ENCODE measurements around the gene TUBA1C. TPM values are rescaled to one million over a fixed set of nuclear protein-coding genes. Genes with fewer than 3 reads are reported as not detected.

The TUBA1C gene
- total RNA-seq, 4 donors from 2014 or later = 53.9 to 130 (median 72.5) TPM

GRCh38 chr12:49288412-49288853 lies 23.6 kb downstream of the TUBA1C start:
- H3K27ac ChIP-seq = no peak overlapping the region
- H3K4me1 ChIP-seq = no peaks in the 10 kb centered on the region
- peaks cover 9 to 10% (median 10%) of the 10 kb centered on the region in 3 donors for H3K27me3 ChIP-seq
- intact Hi-C loops (cut with DNase I; ENCODE audit: low total_unique reads) = loop anchor here (1.0 kb wide), 1 partner anchor 49 kb away; the partner anchor contains the start of gene C1QL4
- no peak overlapping the region for H3K4me3 ChIP-seq
- in situ Hi-C loops (cut with MboI; ENCODE audit: low sequenced_read_pairs in 4 of 4) = loop anchor here in 1 of 4 donors (5.0 kb wide), 1 partner anchor 49 kb away; the partner anchor contains the start of gene C1QL4
- no peaks in the 10 kb centered on the region for H3K9me3 ChIP-seq
- peak in 1 of 2 donors; percentile 56 for ATAC-seq
- TF ChIP-seq POLR2A (IDR thresholded peaks at IDR 0.05) (no peak), CTCF (IDR thresholded peaks at IDR 0.05 in 4 of 5, conservative IDR thresholded peaks at IDR 0.05 in 1 of 5) (peak; percentile 61 to 80 (median 75))
- no peak for DNase-seq
- H3K36me3 ChIP-seq = no peaks in the 10 kb centered on the region

GRCh38 chr12:49288922-49289555 lies 24.2 kb downstream of the TUBA1C start:
- in situ Hi-C loops (cut with MboI; ENCODE audit: low sequenced_read_pairs in 4 of 4) = loop anchor here in 1 of 4 donors (5.0 kb wide), 1 partner anchor 48 kb away; the partner anchor contains the start of gene C1QL4
- H3K9me3 ChIP-seq = no peaks in the 10 kb centered on the region
- DNase-seq (no peak), ATAC-seq (no peak)
- H3K27me3 ChIP-seq = peaks cover 4% of the 10 kb centered on the region in 3 donors
- no peak overlapping the region for H3K4me3 ChIP-seq
- no peaks in the 10 kb centered on the region for H3K4me1 ChIP-seq
- TF ChIP-seq CTCF (IDR thresholded peaks at IDR 0.05 in 4 of 5, conservative IDR thresholded peaks at IDR 0.05 in 1 of 5) (no peak), POLR2A (IDR thresholded peaks at IDR 0.05) (no peak)
- no peak overlapping the region for H3K27ac ChIP-seq
- intact Hi-C loops (cut with DNase I; ENCODE audit: low total_unique reads) = loop anchor here (1.0 kb wide), 1 partner anchor 48 kb away; the partner anchor contains the start of gene C1QL4
- no peaks in the 10 kb centered on the region for H3K36me3 ChIP-seq

- TF ChIP-seq POLR2A (IDR thresholded peaks at IDR 0.05) (no peak), CTCF (IDR thresholded peaks at IDR 0.05 in 4 of 5, conservative IDR thresholded peaks at IDR 0.05 in 1 of 5) (no peak)
- Histone ChIP-seq H3K9me3 (no peaks in the 10 kb centered on the region), H3K36me3 (no peaks in the 10 kb centered on the region), H3K4me3 (no peak overlapping the region), H3K27me3 (peaks cover 24 to 27% (median 26%) of the 10 kb centered on the region in 3 donors), H3K4me1 (peaks cover 0 to 11% of the 10 kb centered on the region in 2 donors), H3K27ac (no peak overlapping the region)
- intact Hi-C loops (cut with DNase I; ENCODE audit: low total_unique reads) = no loop called here
- DNase-seq = no peak
- in situ Hi-C loops (cut with MboI; ENCODE audit: low sequenced_read_pairs in 4 of 4) = no loop called here
- no peak for ATAC-seq
Measured at GRCh38 chr12:49292729-49293055, 27.8 kb downstream of the TUBA1C start.

- H3K27ac ChIP-seq = no peak overlapping the region
- H3K4me3 ChIP-seq = no peak overlapping the region
- intact Hi-C loops (cut with DNase I; ENCODE audit: low total_unique reads) = no loop called here
- ATAC-seq (no peak), DNase-seq (no peak)
- in situ Hi-C loops (cut with MboI; ENCODE audit: low sequenced_read_pairs in 4 of 4) = no loop called here
- H3K4me1 ChIP-seq = peaks cover 0 to 11% of the 10 kb centered on the region in 2 donors
- no peak for TF ChIP-seq POLR2A (IDR thresholded peaks at IDR 0.05)
- no peak for TF ChIP-seq CTCF (IDR thresholded peaks at IDR 0.05 in 4 of 5, conservative IDR thresholded peaks at IDR 0.05 in 1 of 5)
- H3K27me3 ChIP-seq = peaks cover 30 to 33% (median 32%) of the 10 kb centered on the region in 3 donors
- H3K9me3 ChIP-seq = no peaks in the 10 kb centered on the region
- no peaks in the 10 kb centered on the region for H3K36me3 ChIP-seq
Measured at GRCh38 chr12:49293056-49293956, 28.4 kb downstream of the TUBA1C start.

All from gastrocnemius medialis (tissue), 4 donors.